HL-60 (cell line): ENCODE results near the gene OR10P1.

ENCODE experiments used
- DNase-seq, 2 experiments: peaks; one replicate each; pipeline ENCODE4 v3.0.0-alpha.2; 2010 to 2020; ENCODE audit warnings: low read depth in 1 of 2, low spot score in 1 of 2
- H3K27ac ChIP-seq: fragments of 250-450 bp; sonication (Bioruptor Pico); replicated peaks from 2 replicates; pipeline ENCODE4 v1.5.1; 2020; ENCODE audit warnings: mild to moderate bottlenecking, moderate library complexity
- H3K27me3 ChIP-seq: fragments of 250-450 bp; sonication (Bioruptor Pico); 2 replicates; pipeline ENCODE4 v1.5.1; 2021; ENCODE audit warnings: mild to moderate bottlenecking, moderate library complexity; ENCODE audit not compliant: insufficient read depth, poor library complexity, severe bottlenecking
- H3K4me3 ChIP-seq: replicated peaks from 2 replicates; pipeline ENCODE4 v1.5.1; 2011; ENCODE audit warnings: mild to moderate bottlenecking, control low read depth, low read length; ENCODE audit not compliant: insufficient read depth
- GABPA ChIP-seq: IDR thresholded peaks from 2 replicates; pipeline ENCODE4 v1.6.1; 2012; ENCODE audit warnings: low read depth
- POLR2AphosphoS5 ChIP-seq: IDR thresholded peaks from 2 replicates; pipeline ENCODE4 v1.6.1; 2012; ENCODE audit warnings: low read depth
- SPI1 ChIP-seq: IDR thresholded peaks from 2 replicates; pipeline ENCODE4 v1.6.1; 2012; ENCODE audit warnings: low read depth, mild to moderate bottlenecking, borderline replicate concordance
- TF ChIP-seq, protein P1 (sequence below): IDR thresholded peaks from one replicate; pipeline ENCODE4 v1.5.1; 2011; ENCODE audit warnings: low read length, control low read depth, inconsistent platforms; ENCODE audit not compliant: insufficient read depth
- TF ChIP-seq, protein P2 (sequence below): IDR thresholded peaks from 2 replicates; pipeline ENCODE4 v1.6.1; 2012; ENCODE audit warnings: low read depth; ENCODE audit not compliant: insufficient replicate concordance

Gene OR10P1

DNA sequence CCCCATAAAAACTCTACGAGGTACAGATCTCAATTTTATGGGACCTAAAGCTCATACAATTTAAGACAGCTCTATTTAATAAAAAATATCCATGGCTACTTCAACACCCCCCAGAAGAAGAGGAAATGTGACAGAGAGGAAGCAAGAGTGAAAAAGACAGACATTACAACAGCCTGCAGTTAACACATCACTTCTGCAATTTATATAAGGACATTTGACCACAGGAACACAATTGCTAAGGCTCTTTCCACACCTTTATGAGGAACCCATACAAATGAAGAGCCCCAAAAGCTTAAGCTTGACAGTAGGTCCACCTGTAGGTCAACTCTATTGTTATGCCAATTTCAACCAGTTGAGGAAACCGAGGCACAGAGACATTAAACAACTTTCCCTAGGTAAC is 5.6 kb downstream of the OR10P1 start:
- TF ChIP-seq SPI1 (peak; percentile 99), GABPA (peak; percentile 40; the same call in 1 of the 2 replicates), POLR2AphosphoS5 (peak; percentile 28; the same call in 1 of the 2 replicates)
- TF ChIP-seq, protein P1, sequence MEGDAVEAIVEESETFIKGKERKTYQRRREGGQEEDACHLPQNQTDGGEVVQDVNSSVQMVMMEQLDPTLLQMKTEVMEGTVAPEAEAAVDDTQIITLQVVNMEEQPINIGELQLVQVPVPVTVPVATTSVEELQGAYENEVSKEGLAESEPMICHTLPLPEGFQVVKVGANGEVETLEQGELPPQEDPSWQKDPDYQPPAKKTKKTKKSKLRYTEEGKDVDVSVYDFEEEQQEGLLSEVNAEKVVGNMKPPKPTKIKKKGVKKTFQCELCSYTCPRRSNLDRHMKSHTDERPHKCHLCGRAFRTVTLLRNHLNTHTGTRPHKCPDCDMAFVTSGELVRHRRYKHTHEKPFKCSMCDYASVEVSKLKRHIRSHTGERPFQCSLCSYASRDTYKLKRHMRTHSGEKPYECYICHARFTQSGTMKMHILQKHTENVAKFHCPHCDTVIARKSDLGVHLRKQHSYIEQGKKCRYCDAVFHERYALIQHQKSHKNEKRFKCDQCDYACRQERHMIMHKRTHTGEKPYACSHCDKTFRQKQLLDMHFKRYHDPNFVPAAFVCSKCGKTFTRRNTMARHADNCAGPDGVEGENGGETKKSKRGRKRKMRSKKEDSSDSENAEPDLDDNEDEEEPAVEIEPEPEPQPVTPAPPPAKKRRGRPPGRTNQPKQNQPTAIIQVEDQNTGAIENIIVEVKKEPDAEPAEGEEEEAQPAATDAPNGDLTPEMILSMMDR: no peak
- TF ChIP-seq, protein P2, sequence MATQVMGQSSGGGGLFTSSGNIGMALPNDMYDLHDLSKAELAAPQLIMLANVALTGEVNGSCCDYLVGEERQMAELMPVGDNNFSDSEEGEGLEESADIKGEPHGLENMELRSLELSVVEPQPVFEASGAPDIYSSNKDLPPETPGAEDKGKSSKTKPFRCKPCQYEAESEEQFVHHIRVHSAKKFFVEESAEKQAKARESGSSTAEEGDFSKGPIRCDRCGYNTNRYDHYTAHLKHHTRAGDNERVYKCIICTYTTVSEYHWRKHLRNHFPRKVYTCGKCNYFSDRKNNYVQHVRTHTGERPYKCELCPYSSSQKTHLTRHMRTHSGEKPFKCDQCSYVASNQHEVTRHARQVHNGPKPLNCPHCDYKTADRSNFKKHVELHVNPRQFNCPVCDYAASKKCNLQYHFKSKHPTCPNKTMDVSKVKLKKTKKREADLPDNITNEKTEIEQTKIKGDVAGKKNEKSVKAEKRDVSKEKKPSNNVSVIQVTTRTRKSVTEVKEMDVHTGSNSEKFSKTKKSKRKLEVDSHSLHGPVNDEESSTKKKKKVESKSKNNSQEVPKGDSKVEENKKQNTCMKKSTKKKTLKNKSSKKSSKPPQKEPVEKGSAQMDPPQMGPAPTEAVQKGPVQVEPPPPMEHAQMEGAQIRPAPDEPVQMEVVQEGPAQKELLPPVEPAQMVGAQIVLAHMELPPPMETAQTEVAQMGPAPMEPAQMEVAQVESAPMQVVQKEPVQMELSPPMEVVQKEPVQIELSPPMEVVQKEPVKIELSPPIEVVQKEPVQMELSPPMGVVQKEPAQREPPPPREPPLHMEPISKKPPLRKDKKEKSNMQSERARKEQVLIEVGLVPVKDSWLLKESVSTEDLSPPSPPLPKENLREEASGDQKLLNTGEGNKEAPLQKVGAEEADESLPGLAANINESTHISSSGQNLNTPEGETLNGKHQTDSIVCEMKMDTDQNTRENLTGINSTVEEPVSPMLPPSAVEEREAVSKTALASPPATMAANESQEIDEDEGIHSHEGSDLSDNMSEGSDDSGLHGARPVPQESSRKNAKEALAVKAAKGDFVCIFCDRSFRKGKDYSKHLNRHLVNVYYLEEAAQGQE: no peak
- H3K27ac ChIP-seq: peak overlapping the region; percentile 88
- H3K4me3 ChIP-seq: no peak overlapping the region
- peak; percentile 61 to 84 for DNase-seq
- no peaks in the 10 kb centered on the region for H3K27me3 ChIP-seq

DNA sequence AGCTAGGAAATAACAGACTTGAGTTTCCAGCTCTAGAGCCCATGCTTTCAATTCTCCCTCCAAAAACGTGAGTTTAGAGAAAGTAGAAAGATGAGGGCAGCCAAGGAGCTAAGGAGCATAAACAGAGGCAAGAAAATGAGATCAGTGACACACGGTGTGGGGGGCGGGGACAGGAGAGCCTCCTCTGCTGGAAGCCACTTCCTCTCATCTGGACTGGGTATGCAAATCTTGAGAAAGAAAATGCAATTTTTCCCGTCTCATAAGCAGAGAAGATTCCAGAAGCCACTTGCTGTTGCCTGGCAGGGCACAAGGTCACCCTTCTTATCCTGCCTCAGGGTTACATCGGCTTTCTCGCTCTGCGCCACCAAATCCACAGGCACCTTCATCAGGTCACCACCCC is 6.0 kb downstream of the OR10P1 start:
- H3K27me3 ChIP-seq: no peaks in the 10 kb centered on the region
- H3K4me3 ChIP-seq: no peak overlapping the region
- DNase-seq: peak; percentile 42 to 79
- TF ChIP-seq SPI1: peak; percentile 84
- TF ChIP-seq, protein P1: no peak
- H3K27ac ChIP-seq: peak overlapping the region; percentile 88

DNA sequence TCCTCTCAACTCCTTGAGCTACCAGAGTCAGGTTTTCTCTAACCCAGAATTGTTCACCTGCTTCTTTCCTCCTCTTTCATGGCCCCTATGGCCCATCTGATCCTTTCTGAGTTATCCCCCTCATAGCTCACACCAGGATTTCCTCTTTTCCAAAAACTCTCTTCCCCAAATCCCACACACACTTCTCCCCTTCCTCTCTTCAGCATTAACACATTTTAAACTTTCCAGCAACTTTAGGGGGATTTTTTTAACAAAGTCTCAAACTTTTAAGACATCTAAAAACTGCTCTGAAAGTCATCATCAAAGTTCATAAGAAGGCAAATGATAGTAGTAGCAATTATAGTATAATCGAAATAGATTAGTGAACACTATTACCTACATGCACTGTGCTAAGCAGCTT is 7.9 kb downstream of the OR10P1 start:
- Histone ChIP-seq H3K4me3 (no peak overlapping the region), H3K27ac (no peak overlapping the region), H3K27me3 (no peaks in the 10 kb centered on the region)
- no peak for DNase-seq
- TF ChIP-seq GABPA: no peak
- TF ChIP-seq POLR2AphosphoS5: no peak
- TF ChIP-seq, protein P1: no peak
- TF ChIP-seq SPI1: no peak
- TF ChIP-seq, protein P2: no peak

DNA sequence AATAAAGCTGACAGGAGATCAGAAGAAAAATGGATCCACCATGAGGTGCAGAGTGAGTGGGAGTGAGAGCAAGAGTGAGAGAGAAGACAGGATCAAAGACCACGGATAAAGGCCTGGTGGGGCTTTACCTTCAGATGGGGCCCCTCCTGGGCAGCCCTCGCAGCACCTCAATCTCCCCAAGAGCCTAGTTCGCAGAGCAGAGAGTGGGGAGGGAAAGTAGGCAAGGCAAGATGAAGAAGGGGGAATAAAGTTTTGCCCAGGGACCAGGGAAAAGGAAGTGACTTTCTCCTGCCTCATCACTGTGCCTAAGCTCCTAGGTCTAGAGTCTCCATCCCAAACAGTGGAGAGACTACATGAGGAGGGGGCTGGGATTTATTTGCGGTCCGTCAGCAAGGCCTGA is 10.3 kb downstream of the OR10P1 start:
- Histone ChIP-seq H3K27ac (no peak overlapping the region), H3K27me3 (no peaks in the 10 kb centered on the region), H3K4me3 (no peak overlapping the region)
- no peak for DNase-seq
- TF ChIP-seq GABPA (no peak), SPI1 (no peak), POLR2AphosphoS5 (no peak)
- TF ChIP-seq, protein P2: no peak
- TF ChIP-seq, protein P1: no peak
